ENCODE results near the gene ARHGAP18.

The ARHGAP18 gene

DNA sequence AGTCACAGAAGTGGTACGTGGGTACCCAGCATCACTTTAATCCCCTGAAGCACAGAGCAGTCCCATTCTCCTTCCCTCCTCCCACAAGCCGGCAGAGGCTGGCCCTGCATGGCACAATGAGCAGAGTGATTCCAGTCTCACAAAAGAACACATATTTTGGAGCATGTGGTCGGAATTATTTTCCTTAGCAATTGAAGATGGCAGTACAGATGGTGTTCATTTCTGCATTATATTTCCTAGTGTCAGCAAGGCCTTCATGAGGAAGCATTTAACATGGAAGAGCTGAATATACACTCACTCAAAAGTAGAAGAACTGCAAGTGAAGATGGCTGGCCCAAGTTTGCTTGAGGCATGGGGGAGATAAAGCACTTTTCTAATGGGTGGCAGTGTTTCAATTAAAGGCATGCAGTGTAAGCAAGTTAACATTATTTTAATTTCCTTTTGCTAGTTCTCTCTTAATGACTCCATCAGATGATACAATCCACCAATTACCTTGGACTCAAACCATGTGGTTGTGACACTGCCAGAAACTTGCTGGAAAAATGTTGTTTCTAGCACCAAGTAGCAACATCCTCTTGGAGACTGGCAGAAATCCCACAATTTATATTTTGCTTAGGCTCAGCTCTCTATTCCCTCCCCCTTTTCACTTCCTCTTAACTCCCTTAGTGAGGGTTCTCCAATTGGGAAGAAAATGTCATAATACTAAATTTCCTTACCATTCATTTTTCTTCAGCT is 74.4 kb downstream of the ARHGAP18 start:
- no peak overlapping the region for H3K27ac ChIP-seq (ENCODE audit: extremely low read depth, low read depth, low read length)
- no peak for TF ChIP-seq GFI1B (tag by site-specific recombination; IDR thresholded peaks at IDR 0.05)
- TF ChIP-seq ZBTB48 (tag by site-specific recombination; IDR thresholded peaks at IDR 0.05): no peak
- TF ChIP-seq ZNF654 (tag by site-specific recombination; IDR thresholded peaks at IDR 0.05; ENCODE audit: low read depth): no peak
- TF ChIP-seq, protein P1, sequence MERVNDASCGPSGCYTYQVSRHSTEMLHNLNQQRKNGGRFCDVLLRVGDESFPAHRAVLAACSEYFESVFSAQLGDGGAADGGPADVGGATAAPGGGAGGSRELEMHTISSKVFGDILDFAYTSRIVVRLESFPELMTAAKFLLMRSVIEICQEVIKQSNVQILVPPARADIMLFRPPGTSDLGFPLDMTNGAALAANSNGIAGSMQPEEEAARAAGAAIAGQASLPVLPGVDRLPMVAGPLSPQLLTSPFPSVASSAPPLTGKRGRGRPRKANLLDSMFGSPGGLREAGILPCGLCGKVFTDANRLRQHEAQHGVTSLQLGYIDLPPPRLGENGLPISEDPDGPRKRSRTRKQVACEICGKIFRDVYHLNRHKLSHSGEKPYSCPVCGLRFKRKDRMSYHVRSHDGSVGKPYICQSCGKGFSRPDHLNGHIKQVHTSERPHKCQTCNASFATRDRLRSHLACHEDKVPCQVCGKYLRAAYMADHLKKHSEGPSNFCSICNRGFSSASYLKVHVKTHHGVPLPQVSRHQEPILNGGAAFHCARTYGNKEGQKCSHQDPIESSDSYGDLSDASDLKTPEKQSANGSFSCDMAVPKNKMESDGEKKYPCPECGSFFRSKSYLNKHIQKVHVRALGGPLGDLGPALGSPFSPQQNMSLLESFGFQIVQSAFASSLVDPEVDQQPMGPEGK (tag by site-specific recombination; IDR thresholded peaks at IDR 0.05): no peak
- TF ChIP-seq, protein P2, sequence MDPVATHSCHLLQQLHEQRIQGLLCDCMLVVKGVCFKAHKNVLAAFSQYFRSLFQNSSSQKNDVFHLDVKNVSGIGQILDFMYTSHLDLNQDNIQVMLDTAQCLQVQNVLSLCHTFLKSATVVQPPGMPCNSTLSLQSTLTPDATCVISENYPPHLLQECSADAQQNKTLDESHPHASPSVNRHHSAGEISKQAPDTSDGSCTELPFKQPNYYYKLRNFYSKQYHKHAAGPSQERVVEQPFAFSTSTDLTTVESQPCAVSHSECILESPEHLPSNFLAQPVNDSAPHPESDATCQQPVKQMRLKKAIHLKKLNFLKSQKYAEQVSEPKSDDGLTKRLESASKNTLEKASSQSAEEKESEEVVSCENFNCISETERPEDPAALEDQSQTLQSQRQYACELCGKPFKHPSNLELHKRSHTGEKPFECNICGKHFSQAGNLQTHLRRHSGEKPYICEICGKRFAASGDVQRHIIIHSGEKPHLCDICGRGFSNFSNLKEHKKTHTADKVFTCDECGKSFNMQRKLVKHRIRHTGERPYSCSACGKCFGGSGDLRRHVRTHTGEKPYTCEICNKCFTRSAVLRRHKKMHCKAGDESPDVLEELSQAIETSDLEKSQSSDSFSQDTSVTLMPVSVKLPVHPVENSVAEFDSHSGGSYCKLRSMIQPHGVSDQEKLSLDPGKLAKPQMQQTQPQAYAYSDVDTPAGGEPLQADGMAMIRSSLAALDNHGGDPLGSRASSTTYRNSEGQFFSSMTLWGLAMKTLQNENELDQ (tag by site-specific recombination; IDR thresholded peaks at IDR 0.05; ENCODE audit: low read depth): no peak
- no peak for TF ChIP-seq ZSCAN16 (tag by site-specific recombination; IDR thresholded peaks at IDR 0.05)
- TF ChIP-seq ZNF777 (tag by site-specific recombination; IDR thresholded peaks at IDR 0.05; ENCODE audit: borderline replicate concordance): no peak
- TF ChIP-seq, protein P3, sequence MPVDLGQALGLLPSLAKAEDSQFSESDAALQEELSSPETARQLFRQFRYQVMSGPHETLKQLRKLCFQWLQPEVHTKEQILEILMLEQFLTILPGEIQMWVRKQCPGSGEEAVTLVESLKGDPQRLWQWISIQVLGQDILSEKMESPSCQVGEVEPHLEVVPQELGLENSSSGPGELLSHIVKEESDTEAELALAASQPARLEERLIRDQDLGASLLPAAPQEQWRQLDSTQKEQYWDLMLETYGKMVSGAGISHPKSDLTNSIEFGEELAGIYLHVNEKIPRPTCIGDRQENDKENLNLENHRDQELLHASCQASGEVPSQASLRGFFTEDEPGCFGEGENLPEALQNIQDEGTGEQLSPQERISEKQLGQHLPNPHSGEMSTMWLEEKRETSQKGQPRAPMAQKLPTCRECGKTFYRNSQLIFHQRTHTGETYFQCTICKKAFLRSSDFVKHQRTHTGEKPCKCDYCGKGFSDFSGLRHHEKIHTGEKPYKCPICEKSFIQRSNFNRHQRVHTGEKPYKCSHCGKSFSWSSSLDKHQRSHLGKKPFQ (tag by site-specific recombination; IDR thresholded peaks at IDR 0.05): no peak
- TF ChIP-seq ZIC2 (tag by site-specific recombination; IDR thresholded peaks at IDR 0.05): no peak
- TF ChIP-seq ZNF302 (tag by site-specific recombination; IDR thresholded peaks at IDR 0.05; ENCODE audit: low read depth): no peak
- TF ChIP-seq, protein P4, sequence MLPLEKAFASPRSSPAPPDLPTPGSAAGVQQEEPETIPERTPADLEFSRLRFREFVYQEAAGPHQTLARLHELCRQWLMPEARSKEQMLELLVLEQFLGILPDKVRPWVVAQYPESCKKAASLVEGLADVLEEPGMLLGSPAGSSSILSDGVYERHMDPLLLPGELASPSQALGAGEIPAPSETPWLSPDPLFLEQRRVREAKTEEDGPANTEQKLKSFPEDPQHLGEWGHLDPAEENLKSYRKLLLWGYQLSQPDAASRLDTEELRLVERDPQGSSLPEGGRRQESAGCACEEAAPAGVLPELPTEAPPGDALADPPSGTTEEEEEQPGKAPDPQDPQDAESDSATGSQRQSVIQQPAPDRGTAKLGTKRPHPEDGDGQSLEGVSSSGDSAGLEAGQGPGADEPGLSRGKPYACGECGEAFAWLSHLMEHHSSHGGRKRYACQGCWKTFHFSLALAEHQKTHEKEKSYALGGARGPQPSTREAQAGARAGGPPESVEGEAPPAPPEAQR (tag by site-specific recombination; IDR thresholded peaks at IDR 0.05): no peak
- TF ChIP-seq SETDB1 (IDR thresholded peaks at IDR 0.05; ENCODE audit: insufficient read length, low read length): no peak
- no peak for TF ChIP-seq ZNF660 (tag by site-specific recombination; IDR thresholded peaks at IDR 0.05)
- TF ChIP-seq, protein P5, sequence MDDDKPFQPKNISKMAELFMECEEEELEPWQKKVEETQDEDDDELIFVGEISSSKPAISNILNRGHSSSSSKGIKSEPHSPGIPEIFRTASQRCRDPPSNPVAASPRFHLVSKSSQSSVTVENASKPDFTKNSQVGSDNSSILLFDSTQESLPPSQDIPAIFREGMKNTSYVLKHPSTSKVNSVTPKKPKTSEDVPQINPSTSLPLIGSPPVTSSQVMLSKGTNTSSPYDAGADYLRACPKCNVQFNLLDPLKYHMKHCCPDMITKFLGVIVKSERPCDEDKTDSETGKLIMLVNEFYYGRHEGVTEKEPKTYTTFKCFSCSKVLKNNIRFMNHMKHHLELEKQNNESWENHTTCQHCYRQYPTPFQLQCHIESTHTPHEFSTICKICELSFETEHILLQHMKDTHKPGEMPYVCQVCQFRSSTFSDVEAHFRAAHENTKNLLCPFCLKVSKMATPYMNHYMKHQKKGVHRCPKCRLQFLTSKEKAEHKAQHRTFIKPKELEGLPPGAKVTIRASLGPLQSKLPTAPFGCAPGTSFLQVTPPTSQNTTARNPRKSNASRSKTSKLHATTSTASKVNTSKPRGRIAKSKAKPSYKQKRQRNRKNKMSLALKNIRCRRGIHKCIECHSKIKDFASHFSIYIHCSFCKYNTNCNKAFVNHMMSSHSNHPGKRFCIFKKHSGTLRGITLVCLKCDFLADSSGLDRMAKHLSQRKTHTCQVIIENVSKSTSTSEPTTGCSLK (tag by site-specific recombination; IDR thresholded peaks at IDR 0.05): no peak
- TF ChIP-seq SP3 (tag by site-specific recombination; IDR thresholded peaks at IDR 0.05): no peak
- TF ChIP-seq ZNF324 (tag by site-specific recombination; IDR thresholded peaks at IDR 0.05): no peak
- TF ChIP-seq ZNF155 (tag by site-specific recombination; IDR thresholded peaks at IDR 0.05): no peak
- peaks cover 11% of the 10 kb centered on the region for H3K4me1 ChIP-seq (ENCODE audit: control insufficient read depth, insufficient read depth, low read length)
- ChIA-PET POLR2A (no interaction called here), CTCF (interaction anchor here (0.8 kb wide), 1 partner anchor 29 kb away, joined by 3 read pairs; no protein-coding TSS in a partner anchor)
- H3K4me3 ChIP-seq (ENCODE audit: low read depth, low read length): no peak overlapping the region
- no peaks in the 10 kb centered on the region for H3K9me3 ChIP-seq (ENCODE audit: control insufficient read depth, insufficient read depth, low read depth, low read length)
- H3K36me3 ChIP-seq (ENCODE audit: control insufficient read depth in 2 of 2, insufficient read depth in 1 of 2, low read length in 2 of 2): no peaks in the 10 kb centered on the region
